ENCODE data around the gene ZMAT2.
"Not testable (repeated sequence)": the region's sequence is repeated elsewhere in the genome, so short reads cannot be mapped to it uniquely, and the experiment has no call there.

ZMAT2 gene

DNA sequence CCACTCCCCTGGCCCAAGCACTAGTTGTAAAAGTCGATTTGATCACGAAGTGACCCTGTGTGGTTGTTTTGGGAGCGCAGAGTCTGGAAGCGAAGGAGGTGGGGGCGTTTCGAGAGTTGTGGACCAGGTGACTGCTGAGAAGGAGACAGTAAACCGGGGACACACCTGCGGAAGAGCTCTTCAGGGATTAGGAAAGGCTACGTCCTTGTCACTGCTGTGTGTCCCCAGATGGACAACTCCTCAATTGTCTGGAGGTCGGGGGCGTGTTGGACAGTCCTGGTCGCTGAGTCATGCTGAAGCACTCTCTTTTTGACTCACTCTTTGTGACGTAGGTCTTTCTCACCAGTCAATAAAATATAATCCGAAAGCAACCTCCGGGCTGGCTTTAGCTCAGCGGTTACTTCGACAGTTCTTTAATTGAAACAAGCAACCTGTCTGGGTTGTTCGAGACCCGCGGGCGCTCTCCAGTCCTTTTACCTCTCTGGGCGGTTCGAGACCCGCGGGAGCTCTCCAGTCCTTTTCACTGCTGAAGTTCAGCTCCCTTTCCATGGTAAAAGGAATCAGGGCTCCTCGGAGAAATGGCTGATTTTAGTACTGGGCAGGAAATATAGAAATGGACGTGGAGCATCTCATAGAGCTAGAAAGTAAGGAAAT, 10.8 kb downstream of the ZMAT2 start:
- peak; percentile 95 for DNase-seq

DNA sequence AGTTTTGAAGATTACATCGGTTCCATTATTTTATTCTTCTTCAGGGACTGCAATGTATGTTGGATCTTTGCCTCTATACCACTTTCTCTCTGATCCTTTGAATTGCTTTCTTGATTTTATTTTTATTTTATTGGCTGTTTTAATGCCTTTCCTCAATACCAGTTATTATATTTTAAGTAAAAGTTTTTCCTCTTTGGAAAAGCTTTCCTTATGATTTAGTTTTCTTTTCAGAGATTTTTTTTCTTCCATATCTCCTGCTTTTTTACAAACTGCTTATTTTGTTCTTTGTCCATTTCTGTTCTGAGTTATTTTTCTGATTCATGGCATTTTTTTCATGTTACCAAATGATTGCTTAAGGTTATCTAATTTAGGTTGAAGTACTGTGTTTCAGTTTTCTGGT, 11.5 kb downstream of the ZMAT2 start:
- DNase-seq, result no peak

DNA sequence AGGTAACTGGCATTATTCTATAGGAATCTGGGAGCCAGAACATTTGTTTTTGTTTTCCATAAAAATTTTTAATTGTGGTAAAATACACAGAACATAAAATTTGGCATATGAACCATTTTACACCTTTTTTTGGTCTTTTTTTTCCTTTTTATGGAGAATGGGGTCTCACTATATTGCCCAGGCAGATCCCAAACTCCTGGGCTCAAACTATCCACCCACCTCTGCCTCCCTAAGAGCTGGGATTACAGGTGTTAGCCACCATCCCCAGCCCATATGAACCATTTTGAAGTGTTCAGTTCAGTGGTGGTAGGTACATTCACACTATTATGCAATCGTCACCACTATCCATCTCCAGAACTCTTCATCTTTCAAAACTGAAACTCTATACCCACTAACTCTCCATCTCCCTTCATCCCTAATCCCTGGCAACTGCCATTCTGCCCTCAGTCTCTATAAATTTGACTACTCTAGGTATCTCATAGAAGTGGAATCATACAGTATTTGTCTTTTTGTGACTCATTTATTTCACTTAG, 13.4 kb downstream of the ZMAT2 start:
- no peak for DNase-seq

DNA sequence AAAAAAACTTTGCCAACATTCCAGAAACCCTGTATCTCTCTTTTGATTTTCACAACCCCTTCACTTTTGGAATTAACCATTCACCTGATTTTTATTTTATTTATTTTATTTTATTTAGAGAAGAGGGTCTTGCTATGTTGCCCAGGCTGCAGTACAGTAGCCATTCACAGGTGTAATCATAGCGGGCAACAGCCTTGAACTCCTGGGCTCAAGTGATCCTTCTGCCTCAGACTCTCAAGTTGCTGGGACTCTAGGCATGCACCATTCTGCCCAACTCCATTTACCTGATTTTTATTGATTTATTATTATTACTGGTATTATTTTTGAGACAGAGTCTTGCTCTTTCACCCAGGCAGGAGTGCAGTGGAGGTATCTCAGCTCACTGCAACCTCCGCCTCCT, 16.0 kb downstream of the ZMAT2 start:
- DNase-seq, result not testable (repeated sequence)

DNA sequence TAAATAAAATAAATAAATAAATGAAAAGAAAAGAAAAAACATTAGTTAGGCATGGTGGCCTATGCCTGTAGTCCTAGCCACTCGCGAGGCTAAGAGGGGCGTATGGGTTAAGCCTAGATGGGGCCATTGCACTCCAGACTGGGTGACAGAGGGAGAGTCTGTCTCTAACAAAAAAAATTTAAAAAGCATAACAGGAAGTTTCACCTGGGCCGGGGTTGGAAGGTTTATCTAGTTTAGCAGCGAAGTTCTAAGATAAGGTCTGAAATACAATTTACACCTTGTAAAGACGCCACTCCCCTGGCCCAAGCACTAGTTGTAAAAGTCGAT, 18.0 kb downstream of the ZMAT2 start:
- DNase-seq, result no peak

DNA sequence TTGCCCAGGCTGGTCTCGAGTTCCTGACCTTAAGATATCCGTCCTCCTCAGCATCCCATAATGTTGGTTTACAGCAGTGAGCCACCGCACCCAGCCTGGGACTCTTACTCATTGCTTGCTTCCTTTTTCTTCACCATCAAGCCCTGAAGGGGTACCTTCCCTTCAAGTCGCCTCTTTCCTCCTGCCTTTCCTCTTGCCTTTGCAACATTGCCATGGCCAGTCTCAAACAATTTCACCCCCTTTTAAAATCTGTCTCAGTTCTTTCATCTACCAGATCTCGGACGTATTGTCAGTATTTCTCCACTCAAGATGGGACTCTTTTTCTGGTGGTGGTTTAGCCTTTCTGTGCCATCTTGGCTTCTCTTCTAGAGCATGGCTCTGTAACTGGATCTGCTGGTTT, 20.5 kb downstream of the ZMAT2 start:
- not testable (repeated sequence) for DNase-seq

DNA sequence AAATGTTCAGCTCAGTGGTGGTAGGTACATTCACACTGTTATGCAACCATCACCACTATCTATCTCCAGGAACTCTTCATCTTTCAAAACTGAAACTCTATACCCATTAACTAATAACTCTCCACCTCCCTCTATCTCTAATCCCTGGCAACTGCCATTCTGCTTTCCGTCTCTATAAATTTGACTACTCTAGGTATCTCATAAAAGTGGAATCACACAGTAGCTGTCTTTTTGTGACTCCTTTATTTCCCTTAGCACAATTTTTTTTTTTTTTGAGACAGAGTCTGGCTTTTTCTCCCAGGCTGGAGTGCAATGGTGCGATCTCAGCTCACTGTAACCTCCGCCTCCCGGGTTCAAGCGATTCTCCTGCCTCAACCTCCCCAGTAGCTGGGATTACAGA, 21.1 kb downstream of the ZMAT2 start:
- DNase-seq, result not testable (repeated sequence)

DNA sequence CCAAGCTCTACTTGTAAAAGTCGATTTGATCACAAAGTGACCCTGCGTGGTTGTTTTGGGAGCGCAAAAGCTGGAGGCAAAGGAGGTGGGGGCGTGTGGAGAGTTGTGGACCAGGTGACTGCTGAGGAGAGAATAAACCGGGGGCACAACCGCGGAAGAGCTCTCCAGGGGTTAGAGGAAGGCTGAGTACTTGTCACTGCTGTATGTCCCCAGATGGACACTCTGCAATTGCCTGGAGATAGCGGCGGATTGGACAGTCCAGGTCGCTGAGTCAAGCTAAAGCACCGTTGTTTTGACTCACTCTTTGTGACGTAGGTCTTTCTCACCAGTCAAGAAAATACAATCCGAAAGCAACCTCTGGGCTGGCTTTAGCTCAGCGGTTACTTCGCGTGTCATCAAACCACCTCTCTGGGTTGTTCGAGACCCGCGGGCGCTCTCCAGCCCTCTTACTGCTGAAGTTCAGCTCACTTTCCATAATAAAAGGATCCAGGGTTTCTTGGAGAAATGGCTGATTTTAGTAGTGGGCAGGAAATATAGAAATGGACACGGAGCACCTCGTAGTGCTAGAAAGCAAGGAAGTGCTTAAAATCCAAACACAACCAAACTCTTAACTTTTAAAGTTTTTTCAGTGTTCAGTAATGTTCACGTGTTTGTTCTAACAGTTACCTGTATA, 25.7 kb downstream of the ZMAT2 start:
- DNase-seq, result peak; percentile 92

DNA sequence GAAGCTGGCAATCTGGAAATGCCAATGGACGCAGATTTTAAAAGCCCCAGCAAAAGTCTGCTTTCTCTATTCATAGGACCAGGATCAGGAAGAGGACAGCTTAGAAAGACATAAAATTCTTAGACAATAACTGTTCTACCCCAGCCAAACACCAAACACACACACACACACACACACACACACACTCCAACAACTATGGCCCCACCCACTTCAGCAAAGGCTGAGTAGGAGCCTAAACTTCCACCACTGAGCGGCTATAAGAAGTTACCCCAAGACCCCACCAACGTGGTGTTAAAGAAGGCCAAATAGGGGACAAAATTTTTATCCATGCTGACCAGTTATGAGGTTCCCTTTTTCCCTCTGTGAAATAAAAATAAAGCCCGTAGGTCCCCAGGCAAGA, 32.9 kb downstream of the ZMAT2 start:
- no peak for DNase-seq

DNA sequence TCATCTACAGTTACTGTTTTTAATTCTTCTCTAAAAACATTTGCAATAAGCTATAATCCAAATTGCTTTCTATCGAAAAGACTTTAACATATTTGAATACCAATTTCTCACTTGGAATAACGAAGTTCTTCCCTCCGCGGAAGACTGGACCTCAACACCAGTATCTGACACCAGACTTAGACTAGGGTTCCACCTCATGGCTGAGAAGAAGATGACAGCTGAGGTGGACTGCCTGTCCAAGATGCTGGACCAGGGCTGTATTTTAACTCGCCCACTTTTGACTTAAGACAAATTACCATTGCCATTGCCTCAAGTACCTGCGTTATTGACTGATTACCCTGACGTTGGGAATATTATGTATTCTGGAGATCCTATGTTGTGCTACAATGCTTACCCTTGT, 34.1 kb downstream of the ZMAT2 start:
- no peak for DNase-seq

DNA sequence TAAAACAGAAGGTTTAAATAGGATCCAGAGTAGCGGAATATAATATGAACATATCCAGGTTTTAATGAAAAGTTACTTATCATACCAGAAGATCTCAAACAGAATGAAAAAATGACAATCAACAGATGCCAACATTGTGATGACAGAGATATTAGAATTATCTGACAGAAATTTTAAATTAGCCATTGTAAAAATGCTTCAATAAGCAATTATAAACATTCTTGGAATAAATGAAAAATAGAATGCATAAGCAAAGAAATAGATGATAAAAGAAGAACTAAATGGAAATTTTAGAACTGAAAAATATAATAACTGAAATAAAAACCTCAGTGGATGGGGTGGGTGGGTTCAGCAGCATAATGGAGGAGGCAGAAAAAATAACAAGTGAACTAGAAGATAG, 37.2 kb downstream of the ZMAT2 start:
- DNase-seq, result no peak

DNA sequence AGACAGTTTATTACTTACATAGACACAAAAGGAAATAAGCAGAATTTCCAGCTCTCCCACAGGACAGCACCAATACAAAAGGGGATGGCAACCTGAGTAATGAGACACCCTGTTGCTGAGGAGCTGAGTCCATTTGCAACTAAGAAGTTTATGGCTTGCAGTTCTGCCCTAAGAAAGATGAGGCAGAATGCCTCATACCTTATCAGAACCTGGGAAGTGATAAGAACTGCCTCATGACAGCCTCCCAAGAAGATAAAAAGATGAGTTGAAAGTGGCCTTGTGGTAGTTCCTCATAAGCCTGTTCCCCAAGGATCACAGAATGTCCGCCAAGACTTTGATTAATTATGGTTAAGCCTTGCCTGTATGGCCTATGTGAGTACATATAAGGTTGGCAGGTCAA, 41.7 kb downstream of the ZMAT2 start:
- no peak for DNase-seq

DNA sequence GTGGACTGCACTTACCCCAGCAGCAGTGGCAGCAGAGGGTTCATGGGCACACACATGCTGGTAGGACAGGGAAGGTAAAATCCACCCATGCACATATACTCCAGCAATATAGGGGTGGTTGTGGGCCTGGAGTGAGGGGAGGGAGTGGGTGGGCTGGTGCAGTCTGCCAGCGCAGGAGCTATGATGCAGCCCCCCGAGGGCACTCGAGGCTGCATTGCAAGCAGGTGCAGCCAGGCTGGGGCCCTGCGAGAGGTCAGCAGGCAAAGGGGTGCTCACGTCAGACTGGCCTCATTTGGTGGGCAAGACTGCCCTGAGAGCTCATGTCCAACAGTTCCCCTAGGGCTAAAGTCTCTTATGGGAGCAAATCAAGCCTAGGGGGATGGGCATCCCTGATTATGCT, 53.3 kb downstream of the ZMAT2 start:
- DNase-seq, result no peak
